Nucleus accumbens (tissue), 56 donors: ENCODE measurements around the gene CAMTA2.

ENCODE experiments used
- DNase-seq, 56 donors: peaks; one replicate each; lab custom pipeline; 2025; lab: John Stamatoyannopoulos, UW

Gene CAMTA2

GRCh38 chr17:4948931-4949320 is 38.5 kb downstream of the CAMTA2 start:
- peak in 48 of 56 donors; percentile 42 to 85 (median 70) for DNase-seq

GRCh38 chr17:4948166-4948930 is 39.1 kb downstream of the CAMTA2 start, which contains the start of gene PFN1:
PFN1 (minus strand) TSS chr17:4948530; CDS start chr17:4948394, 136 bp downstream.
- peak in 54 of 56 donors; percentile 41 to 92 (median 78) for DNase-seq

GRCh38 chr17:4947411-4948165 is 39.9 kb downstream of the CAMTA2 start:
- DNase-seq, result peak in 27 of 56 donors; percentile 18 to 64 (median 43)

- peak in 2 of 56 donors; percentile 9 to 37 for DNase-seq
These were observed 40.5 kb downstream of the CAMTA2 start for GRCh38 chr17:4947010-4947410.

- DNase-seq, result no peak
These were observed 41.0 kb downstream of the CAMTA2 start for GRCh38 chr17:4946312-4946976.

- no peak for DNase-seq
These were observed 41.6 kb downstream of the CAMTA2 start for GRCh38 chr17:4945944-4946280.

- peak in 20 of 56 donors; percentile 2 to 85 (median 24) for DNase-seq
These were observed 42.1 kb downstream of the CAMTA2 start for GRCh38 chr17:4945176-4945943.

- DNase-seq, result no peak
These were observed 42.8 kb downstream of the CAMTA2 start for GRCh38 chr17:4944554-4945175.

- no peak for DNase-seq
These were observed 43.3 kb downstream of the CAMTA2 start for GRCh38 chr17:4944163-4944553.

- DNase-seq, result no peak
These were observed 44.5 kb downstream of the CAMTA2 start for GRCh38 chr17:4942760-4943508.

GRCh38 chr17:4941319-4941610 is 46.2 kb downstream of the CAMTA2 start:
- no peak for DNase-seq

GRCh38 chr17:4940555-4941318 is 46.7 kb downstream of the CAMTA2 start:
- no peak for DNase-seq

GRCh38 chr17:4939796-4940554 is 47.5 kb downstream of the CAMTA2 start, which contains the start of the genes RNF167 and SLC25A11:
RNF167 (plus strand) TSS chr17:4940268; CDS start chr17:4940910, 642 bp downstream.
SLC25A11 (minus strand) TSS chr17:4940046; CDS start chr17:4939910, 136 bp downstream.
- peak; percentile 64 to 100 (median 94) for DNase-seq

GRCh38 chr17:4939546-4939795 is 48.0 kb downstream of the CAMTA2 start:
- DNase-seq, result peak in 3 of 56 donors; percentile 35 to 69 (median 63)

GRCh38 chr17:4938688-4939545 is 48.6 kb downstream of the CAMTA2 start:
- DNase-seq, result no peak

GRCh38 chr17:4938069-4938491 is 49.4 kb downstream of the CAMTA2 start:
- no peak for DNase-seq

- DNase-seq, result no peak
These were observed 49.9 kb downstream of the CAMTA2 start for GRCh38 chr17:4937553-4937952.
